GM21381 (cell line): ENCODE results near the gene NUP62.
"Not testable (repeated sequence)": the region's sequence is repeated elsewhere in the genome, so short reads cannot be mapped to it uniquely, and the experiment has no call there.

Source experiments
- ATAC-seq: cut with Tn5 transposase; IDR thresholded peaks from one replicate; pipeline ENCODE4 v1.9.1; 2021; ENCODE audit warnings: mild to moderate bottlenecking, moderate library complexity; ENCODE audit not compliant: unreplicated experiment

Gene NUP62

DNA sequence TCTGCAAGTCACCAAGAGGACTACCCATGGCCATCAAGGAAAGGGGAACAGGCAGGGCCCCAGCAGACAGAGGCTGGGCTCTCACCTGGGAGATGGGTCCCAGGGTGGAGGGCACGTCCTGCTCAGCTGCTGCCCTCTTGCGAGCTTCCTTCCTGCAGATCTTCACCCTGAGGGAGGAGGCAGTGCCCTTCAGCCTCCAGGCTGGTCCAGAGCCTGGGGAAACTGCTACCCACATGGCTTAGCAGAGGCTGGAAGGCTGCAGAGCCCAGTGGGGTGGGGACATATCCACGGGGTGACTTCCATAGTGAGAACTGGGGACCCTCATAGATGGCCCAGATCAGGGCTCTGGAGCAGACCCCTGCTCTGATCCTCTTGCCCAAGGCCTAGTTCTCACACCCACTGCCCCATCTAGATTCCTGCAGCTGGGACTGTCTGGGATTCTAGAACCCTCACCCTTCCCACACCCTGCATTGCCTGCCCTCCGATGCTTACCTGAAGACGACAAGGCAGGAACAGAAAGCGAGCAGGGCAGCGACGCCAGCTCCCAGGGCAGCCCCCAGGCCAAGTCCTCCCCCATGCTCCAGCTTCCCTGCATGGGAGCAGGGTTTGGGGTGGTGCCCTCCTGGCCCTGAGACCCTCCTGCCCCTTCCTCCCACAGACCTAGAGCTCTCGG is 22.6 kb upstream of the NUP62 start:
- ATAC-seq, result no peak

DNA sequence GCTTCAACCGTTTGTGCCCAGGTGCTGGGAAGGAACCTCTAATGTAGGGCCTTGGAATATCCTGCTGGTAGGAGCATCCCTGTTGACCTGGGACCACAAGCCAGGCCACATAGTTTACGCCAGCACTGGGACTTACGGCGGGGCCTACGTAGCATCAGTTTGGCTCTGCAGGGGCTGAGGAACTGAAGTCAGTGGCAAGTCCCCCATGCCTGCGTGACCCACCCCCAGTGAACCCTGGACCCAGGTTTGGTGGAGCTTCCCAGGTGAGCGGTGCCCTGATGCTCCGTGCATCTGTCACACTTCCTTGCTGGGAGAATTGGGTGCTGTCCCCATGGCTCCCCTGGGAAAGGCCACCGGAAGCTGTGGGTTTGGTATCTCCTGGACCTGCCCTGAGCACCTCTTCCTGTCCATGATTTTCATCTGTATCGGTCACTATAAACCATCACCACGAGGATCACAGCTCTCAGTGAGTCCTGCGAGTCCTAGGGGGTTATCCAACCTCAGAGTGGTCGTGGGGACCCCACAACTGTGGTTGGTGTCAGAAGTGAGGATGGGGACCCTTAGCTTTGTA is 21.7 kb upstream of the NUP62 start:
- ATAC-seq, result no peak

DNA sequence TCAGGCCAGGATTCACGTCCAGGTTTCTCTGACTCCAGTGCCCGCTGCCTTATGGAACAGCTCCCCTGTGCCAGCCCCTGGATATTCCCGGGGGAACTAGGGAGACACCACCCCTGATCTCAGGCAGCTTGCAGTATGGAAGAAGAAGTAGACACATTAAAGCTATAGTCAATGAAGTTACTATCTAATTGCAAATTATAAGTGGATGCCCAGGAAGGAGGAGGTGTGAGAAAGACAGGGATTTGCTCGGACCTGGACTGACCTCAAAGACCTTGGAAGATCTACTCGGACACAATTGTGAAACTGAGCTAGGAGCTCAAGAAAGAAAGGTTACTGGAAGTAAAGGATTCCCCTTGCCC is 21.3 kb upstream of the NUP62 start:
- no peak for ATAC-seq

DNA sequence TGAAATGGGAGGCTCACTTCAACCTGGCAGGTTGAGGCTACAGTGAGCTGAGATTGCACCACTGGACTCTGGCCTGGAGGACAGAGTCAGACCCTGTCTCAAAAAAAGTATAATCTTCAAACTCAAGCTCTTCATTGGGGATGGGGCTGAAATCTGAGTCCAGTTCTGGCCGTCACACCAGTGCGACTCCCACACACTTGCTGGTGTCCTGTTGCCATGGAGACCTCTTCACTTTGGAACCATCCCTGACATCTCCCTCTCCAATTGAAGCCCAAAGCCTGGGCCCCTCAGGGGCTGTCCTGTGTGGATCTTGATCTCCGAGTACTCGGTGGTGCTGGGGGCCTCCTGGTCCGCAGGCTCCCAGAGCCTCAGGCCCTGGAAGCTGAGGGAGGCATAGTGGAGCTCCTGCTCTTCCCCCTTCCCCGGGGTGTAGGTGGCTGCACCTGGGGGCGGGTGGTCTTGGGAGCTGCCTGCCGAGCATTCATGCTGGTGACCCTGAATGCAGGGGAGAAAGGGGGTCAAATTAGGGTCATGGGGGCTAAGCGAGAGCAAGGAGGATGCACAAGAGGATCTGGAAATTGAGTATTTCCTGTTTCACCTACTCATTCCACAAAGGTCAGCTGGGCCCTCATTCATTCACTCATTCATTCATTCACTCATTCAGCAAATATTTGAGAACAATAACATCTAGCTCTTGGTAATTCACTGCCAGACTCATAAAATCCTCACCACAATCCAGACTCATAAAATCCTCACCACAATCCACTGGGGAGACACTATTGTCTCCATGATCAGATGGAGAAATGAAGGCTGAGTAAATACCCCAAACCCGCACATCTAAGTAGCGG is 20.7 kb upstream of the NUP62 start:
- no peak for ATAC-seq

DNA sequence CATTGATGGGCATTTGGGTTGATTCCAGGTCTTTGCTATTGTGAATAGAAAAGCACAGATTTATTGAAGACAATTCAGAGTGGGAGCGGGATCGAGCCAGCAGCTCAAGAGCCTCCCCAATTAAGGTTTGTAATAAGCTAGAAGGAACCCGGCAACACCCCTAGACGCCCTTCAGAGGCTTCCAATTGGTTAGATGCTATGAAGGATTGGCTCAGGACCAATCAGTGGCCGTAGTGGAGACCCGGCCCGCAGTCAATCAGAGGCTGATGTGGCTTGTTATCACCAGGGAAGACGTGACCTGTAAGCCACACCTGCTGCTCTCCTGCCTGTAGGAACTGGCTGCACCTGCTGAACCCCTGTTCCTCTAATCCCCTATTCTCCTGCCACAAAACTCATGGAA is 17.1 kb upstream of the NUP62 start:
- ATAC-seq, result no peak

DNA sequence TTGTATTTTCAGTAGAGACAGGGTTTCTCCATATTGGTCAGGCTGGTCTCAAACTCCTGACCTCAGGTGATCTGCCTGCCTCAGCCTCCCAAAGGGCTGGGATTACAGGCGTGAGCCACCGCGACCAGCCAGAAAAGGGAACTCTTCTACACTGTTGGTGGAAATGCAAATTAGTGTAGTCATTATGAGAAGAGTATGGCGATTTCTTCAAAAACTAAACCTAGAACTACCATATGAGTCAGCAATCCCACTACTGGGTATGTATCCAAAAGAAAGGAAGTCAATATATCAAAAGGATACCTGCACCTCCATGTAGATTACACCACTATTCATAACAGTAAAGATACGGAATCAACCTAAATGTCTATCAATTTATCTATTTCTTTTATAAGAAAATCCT is 15.3 kb upstream of the NUP62 start:
- not testable (repeated sequence) for ATAC-seq

DNA sequence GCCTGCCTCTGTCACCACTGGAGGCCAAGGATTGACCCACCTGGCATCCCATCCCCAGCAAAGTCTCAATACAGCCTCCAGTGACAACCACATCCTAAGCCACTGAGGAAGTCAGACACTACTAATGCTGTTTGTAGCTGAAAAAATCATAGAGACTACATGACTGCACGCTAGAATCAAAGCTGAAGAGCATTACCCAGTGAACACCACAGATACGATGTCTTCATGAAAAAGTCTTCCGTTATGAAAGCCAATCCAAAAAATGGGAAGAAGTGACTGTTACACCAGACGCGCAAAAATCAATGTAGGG is 11.1 kb upstream of the NUP62 start:
- ATAC-seq, result no peak

DNA sequence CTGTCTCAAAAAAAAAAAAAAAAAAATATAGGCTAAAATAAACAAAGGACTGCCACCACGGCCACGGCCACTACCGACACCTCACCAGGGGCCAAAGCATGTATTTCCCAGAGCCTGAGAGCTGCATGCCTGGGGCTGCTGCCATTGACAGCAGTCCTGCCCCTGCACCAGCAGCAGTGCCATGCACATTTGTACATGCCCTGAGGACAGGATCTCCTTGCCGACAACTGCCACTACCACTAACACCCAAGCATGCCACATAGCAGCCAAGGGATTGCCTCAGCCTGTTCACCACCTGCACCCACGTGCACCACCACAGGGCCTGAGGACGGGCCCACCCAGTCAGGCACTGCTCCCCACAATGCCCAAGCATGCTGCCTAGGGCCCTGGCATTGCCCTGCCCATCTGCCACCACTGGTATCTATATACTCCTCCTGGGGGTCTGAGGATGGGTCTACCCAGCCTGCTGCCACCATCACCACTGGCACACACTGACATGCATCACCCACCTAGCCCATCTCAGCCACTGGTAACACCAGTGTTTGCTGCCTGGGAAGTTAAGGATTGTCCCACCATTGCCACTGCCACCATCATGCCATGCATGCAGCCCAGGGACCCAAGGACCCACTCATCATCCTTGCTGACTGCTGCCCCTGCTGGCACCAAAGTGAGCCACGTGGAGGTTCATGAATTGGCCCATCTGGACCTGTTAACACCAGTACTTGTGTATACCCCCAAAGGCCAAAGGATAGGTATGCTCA is 10.6 kb upstream of the NUP62 start:
- ATAC-seq, result no peak

DNA sequence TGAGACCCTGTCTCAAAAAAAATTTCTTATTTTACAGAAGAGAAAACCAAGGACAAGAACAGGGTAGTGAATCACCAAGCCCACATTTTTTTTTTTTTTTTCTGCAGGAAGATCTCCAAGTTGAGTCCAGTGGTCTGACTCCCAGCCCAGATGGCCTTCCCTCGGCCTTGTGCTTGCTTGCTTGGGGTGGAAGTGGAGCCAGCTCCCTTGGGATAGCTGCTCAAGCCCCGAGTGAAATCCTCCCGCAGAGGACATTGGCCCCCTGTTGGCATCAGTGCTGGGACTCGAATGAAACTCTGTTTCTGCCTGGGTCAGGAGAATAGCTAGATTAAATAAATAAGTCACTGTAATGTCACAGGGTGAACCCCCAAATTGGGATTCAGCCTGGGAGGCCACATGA is 9.4 kb upstream of the NUP62 start:
- ATAC-seq, result no peak

DNA sequence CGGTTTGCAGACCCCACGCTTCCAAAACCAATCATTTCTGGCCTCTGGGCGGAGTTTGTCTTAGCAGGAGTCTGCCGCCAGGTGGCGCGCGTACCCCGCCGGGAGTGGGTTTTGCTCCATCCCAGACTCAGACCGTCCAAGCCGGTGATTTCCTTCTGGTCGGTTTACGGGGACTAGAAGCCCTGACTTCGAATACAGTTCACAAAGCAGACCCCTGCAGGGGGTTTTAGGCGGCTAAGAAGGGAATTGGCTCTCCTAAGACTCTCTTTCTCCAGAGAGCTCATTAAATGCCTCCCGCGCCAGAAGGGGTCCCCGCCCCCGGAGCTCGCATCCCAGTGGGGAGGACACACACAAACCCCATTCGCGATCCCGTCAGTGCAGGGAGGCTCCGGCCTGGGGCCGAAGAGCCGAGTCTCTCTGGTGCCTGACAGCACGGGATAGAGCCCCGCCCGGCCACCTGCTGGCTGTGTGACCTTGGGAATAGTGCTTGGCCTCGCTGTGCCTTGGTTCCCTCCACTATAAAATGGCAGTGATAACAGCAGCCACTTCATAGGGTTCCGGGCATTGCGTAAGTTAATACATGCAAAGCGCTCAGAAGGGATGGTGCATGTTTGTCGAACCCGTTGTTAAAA is 8.6 kb upstream of the NUP62 start:
- no peak for ATAC-seq

DNA sequence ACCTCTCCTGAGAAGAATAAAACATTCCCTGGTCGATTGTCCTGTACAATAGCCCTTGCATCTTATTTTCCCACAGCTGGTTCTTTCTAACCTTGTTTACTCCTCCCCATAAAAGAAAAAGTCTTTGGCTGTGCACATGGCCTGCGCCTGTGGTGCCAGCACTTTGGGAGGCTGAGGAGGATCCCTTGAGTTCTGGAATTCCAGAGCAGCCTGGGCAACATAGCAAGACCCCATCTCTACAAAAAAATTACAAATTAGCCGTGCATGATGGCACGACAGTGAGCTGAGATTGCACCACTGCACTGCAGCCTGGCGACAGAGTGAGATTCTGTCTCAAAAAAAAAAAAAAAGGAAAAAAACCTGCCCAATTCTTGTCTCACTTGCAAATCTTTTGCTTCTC is 7.2 kb upstream of the NUP62 start:
- no peak for ATAC-seq

DNA sequence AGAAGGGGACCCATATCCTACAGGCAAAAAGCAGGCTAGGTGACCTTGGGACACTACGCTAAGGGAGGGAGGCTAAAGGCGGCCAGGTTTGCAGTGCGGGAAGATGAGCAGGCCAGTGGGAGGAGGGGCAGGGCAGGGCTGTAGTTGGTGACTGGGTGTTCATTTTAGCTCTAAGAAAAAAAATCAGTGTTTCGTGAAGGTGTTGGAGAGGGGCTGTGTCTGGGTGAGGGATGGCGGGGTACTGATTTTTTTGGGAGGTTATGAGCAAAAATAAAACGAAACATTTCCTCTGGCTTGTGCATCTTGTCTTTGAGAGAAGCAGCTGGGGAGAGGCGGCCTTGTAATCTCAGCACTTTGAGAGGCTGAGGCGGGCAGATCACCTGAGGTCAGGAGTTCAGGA is 4.3 kb upstream of the NUP62 start:
- ATAC-seq, result no peak

DNA sequence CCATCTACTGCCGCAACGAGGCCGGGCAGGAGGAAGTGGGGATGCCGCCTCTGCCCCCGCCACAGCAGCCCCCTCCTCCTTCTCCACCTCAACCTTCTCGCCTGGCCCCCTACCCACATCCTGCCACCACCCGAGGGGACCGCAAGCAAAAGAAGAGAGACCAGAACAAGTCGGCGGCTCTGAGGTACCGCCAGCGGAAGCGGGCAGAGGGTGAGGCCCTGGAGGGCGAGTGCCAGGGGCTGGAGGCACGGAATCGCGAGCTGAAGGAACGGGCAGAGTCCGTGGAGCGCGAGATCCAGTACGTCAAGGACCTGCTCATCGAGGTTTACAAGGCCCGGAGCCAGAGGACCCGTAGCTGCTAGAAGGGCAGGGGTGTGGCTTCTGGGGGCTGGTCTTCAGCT is 3.4 kb upstream of the NUP62 start:
- ATAC-seq, result no peak

DNA sequence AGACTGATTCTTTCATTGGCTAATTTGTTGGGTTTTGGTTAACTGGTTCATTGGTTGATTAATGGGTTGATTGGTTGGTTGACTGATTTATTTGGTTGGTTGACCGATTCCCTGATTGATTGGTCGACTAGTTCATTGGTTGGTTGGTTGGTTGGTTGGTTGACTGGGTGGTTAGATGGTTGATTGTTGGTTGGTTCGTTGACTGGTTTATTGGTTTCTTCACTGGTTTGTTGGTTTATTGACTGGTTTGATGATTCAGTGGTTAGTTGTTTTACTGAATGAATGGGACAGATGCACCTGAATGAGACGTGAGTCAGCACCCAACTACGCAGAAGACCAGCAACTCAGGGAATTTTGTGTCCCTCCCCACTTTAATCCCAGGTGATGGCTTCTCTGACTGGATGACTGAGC is 2.7 kb upstream of the NUP62 start:
- no peak for ATAC-seq

DNA sequence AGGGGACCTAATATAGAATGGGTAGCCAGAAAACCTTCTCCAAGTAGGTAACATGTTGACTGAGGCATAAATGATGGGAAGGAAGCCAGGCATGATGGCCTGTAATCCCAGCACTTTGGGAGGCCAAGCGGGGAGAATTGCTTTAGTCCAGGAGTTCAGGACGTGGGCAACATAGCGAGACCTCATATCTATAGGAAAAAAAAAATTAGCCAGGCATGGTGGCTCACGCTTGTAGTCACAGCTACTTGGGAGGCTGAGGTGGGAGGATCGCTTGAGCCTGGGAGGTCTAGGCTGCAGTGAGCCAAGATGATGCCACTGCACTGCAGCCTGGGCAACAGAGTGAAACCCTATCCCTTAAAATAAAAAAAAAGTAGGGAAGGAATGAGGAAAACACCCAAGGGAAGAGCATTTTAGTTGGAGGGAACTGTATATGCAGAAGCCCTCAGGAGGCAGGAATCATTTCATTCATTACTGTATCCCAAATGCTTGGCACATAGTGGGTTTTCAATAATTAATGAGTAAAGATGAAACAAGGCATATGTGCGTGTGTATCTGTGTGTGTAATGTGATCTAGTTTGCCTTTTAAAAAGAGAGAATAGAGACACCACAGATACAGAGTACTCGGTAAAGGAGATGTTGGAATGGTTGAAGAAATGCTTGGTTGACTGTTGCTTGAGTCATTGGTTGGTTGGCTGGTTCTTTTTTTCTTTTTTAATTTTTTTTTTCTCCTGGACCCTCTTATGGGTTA is 2.2 kb upstream of the NUP62 start:
- no peak for ATAC-seq

DNA sequence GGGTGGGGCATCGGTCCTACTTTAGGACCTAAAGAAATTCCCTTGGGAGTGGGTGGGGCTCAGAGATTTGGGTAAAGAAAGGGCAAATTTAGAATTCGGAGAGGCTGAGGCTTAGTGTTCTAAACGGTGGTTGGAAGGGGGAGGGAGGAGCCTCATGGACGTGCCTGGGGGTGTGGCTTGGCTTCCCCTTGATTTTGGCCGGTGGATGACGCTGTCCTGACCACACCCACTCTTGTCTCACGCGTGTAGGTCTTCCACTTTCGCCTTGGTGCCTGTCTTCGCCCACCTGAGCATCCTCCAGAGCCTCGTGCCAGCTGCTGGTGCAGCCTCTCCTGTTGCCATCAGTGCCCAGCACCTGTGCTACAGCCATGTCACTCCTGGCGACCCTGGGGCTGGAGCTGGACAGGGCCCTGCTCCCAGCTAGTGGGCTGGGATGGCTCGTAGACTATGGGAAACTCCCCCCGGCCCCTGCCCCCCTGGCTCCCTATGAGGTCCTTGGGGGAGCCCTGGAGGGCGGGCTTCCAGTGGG is 1.2 kb upstream of the NUP62 start:
- no peak for ATAC-seq

DNA sequence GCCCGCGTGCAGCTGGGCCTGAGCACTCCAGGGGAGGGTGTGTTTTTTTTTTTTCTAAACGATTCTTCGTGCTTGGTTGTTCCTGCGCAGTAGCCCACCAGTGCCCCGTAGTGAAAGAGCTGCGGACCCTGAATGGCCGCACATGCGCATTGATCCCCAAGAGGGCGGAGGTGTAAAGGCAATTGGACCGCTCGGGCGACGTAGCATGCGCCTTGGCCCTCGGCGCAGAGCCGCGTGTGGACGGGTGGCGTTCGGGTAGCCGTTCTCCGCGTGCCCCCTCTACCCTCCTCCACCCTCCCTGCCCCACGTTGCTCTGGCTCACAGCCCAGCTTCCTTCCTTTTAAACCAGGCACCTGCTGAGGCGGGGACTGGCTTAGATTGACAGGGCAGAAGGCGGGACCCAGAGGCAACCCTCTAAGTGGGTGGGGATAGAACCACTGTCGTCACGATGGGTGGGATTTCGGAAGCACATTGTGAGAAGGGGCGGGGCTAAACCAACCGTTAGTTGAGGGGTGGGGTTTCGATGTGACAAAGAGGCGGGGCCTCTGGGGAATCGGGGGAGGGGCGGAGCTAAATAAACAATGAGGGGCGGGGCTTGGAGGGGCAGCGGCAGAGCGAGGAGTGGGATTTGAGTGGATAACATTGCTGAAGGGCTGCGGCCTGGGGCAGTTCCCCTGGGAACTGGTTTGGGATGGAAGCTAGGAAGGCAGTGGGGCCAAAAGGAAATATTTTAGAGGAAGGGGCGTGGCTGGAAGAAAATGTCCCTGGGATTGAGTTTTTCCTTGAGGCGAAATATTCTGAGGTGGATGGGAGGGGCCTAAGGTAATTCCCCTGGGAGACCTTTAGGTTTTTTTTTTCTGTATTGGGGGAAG is 543 bp upstream of the NUP62 start:
- ATAC-seq, result peak; percentile 51

DNA sequence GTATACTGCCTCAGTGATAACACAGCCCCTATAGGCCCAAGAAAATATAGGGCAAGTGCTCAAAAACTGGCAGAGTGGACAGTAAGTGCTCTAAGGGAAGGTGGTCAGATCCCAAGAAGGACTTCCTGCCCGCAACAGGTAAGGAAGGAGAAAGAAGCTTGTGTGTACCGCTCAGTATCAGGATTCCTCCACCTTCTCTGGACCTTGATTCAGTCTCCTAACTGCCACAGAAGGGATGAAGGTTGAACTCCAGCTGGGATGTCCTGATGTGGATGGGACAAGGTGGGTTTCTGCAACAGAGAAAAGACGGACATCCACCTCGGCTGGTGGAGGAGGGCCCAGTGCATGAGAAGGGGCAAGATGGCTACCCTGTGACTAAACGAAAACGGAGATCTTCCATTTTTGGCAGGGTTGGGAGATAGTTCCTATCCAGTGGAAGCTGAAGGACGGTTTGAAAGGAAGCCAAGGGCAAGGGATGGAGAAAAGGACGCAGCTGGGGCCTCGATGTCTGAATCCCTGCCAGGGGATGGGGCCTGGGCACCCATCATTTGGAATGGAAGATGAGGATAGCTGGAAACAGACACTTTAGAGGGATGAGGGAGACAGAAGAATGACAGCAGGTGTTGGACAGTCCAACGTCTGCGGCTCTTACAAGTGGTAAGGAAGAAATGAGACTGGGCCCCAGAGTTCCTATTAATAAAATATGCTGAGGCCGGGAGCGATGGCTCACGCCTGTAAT is 1.6 kb downstream of the NUP62 start:
- no peak for ATAC-seq

DNA sequence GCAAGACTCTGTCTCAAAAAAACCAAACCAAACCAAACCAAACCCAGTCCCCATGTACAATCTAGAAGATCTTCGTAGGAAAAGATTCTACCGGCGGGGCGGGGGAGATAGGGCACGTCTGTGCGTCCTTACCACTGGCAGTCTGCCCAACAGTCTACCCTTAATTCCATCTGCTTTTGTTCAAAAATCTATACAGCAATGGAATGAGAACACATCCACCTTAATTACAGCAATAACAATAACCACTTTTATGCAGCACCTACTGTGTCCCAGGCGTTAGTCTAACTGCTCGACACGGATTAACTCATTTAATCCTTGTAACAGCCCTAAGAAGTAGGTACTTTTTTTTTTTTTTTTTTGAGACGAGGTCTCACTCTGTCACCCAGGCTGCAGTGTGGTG is 2.8 kb downstream of the NUP62 start:
- ATAC-seq, result no peak
